Body of pancreas (tissue), 4 donors: ENCODE results near the gene ENPP3. TPM values are rescaled to one million over a fixed set of nuclear protein-coding genes. Genes with fewer than 3 reads are reported as not detected.

Experiments used
- ATAC-seq: fragments of 150-250 bp; one replicate; pipeline ENCODE4 v1.9.1; 2016
- DNase-seq, 4 donors: peaks; one replicate each; pipeline ENCODE4 v3.0.0-alpha.2; 2019
- H3K27ac ChIP-seq, 4 donors: fragments of 200-600 bp; sonication (generic); 1 replicate in 3 of 4; 2 replicates in 1 of 4; pipeline versions ENCODE4 v1.5.1 to v1.6.1; 2016 to 2019; ENCODE audit warnings: mild to moderate bottlenecking in 1 of 4, mixed read lengths in 1 of 4, moderate library complexity in 1 of 4
- H3K27me3 ChIP-seq, 2 donors: fragments of 200-600 bp; sonication (generic); one replicate each; pipeline ENCODE4 v1.6.0; 2016; ENCODE audit warnings: mild to moderate bottlenecking in 1 of 2
- H3K36me3 ChIP-seq, 2 donors: fragments of 200-600 bp; sonication (generic); replicated peaks in 1 of 2; 2 replicates each; pipeline ENCODE4 v1.5.1; 2016; ENCODE audit warnings: low read depth in 2 of 2; ENCODE audit not compliant: insufficient read depth in 1 of 2
- H3K4me1 ChIP-seq: fragments of 200-600 bp; sonication (generic); one replicate; pipeline ENCODE4 v1.6.0; 2016
- H3K4me3 ChIP-seq, 2 donors: fragments of 200-600 bp; sonication (generic); 1 replicate in 1 of 2; 2 replicates in 1 of 2; pipeline ENCODE4 v1.5.1; 2016 to 2019
- H3K9me3 ChIP-seq, 3 donors: fragments of 200-600 bp; sonication (generic); 1 replicate in 2 of 3; 2 replicates in 1 of 3; pipeline ENCODE4 v1.5.1; 2016
- CTCF ChIP-seq, 7 experiments: fragments of 450-650 bp in 4 of 7; fragments of 200-600 bp in 3 of 7; sonication (generic) in 3 of 7; IDR thresholded peaks; one replicate each; pipeline ENCODE4 v1.5.1; 2016 to 2019; ENCODE audit warnings: antibody characterized with exemption in 7 of 7
- POLR2A ChIP-seq, 3 donors: fragments of 450-650 bp; IDR thresholded peaks; one replicate each; pipeline ENCODE4 v1.6.1; 2016; ENCODE audit warnings: antibody characterized with exemption in 3 of 3, mild to moderate bottlenecking in 2 of 3
- WGBS, 2 donors: methylation state at CpG; one replicate each; pipeline ENCODE4 v1.1.5; 2017; 5-methylcytosine and 5-hydroxymethylcytosine counted together
- intact Hi-C: fragments of 100-400 bp; cut with DNase I; formaldehyde crosslinking; loops from one replicate; pipeline ENCODE4 v1.15.1; 2023
- total RNA-seq, 2 donors: library from RNA; depleted of rRNA; stranded (reverse); fragments of >200 nt; gene quantifications; one replicate each; pipeline ENCODE4 v1.1.0, GENCODE V29; 2016

The ENPP3 gene
- total RNA-seq, 2 donors from 2014 or later: 0.26 TPM; not detected in 1

DNA sequence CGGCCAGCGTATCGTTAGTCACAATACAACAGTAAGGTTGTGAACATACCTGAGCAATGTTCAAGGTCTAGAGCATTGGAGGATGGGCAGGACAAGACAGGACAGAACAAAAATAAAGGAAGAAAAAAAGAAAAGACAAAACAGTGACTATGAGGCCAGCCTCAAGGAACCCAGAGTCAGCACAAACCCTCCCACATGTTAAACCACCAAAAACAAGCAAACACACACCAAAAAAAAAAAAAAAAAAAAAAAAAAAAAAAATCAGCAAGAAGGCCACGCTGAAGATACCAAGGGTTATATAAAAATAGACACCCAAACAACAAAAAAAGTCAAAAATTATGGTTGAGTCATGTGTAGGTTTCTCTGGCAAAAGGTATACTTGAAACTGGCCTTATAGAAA, 21.8 kb upstream of the ENPP3 start:
- ATAC-seq: no peak
- Histone ChIP-seq H3K9me3 (no peaks in the 10 kb centered on the region), H3K4me3 (no peak overlapping the region), H3K27ac (no peak overlapping the region), H3K4me1 (no peaks in the 10 kb centered on the region), H3K27me3 (no peaks in the 10 kb centered on the region), H3K36me3 (peaks cover 8 to 33% of the 10 kb centered on the region in 2 donors)
- WGBS, 2 donors: 92 to 96% methylated on average over 4 of the region's 4 CpGs
- TF ChIP-seq CTCF (IDR thresholded peaks at IDR 0.05) (no peak), POLR2A (IDR thresholded peaks at IDR 0.05) (no peak)
- DNase-seq: no peak
- intact Hi-C loops: no loop called here

- DNase-seq (peak; percentile 97 to 98 (median 97)), ATAC-seq (peak; percentile 99)
- H3K4me3 ChIP-seq: peak within 1 kb of the TSS; percentile 83 to 93
- peaks cover 14% of the 10 kb centered on the region for H3K4me1 ChIP-seq
- intact Hi-C loops: no loop called here
- peak; percentile 85 to 99 (median 98) for TF ChIP-seq CTCF (IDR thresholded peaks at IDR 0.05)
- peak; percentile 32 to 85 (median 81) for TF ChIP-seq POLR2A (IDR thresholded peaks at IDR 0.05)
- 0 to 1% methylated on average over 17 to 52 of the region's 53 CpGs for WGBS, 2 donors
- peak within 1 kb of the TSS; percentile 25 to 87 (median 76) for H3K27ac ChIP-seq
- H3K9me3 ChIP-seq: no peaks in the 10 kb centered on the region
- no peaks in the 10 kb centered on the region for H3K27me3 ChIP-seq
- H3K36me3 ChIP-seq: peaks cover 0 to 13% of the 10 kb centered on the region in 2 donors
Measured at GRCh38 chr6:131627724-131628682, 9.1 kb upstream of the ENPP3 start, which contains the start of gene MED23. TSS of gene MED23 (minus strand) at chr6:131628242. CDS start at chr6:131628049, 193 bp downstream.

GRCh38 chr6:131628726-131629125, 8.4 kb upstream of the ENPP3 start:
- peak overlapping the region in 1 of 4 donors; percentile 87 for H3K27ac ChIP-seq
- no peak for DNase-seq
- WGBS, 2 donors: 24 to 34% methylated on average over 1 of the region's 1 CpG

GRCh38 chr6:131629651-131630050, 7.5 kb upstream of the ENPP3 start:
- Histone ChIP-seq H3K36me3 (peaks cover 0 to 1% of the 10 kb centered on the region in 2 donors), H3K4me1 (peaks cover 14% of the 10 kb centered on the region), H3K4me3 (no peak overlapping the region), H3K27me3 (no peaks in the 10 kb centered on the region), H3K27ac (no peak overlapping the region), H3K9me3 (no peaks in the 10 kb centered on the region)
- DNase-seq: no peak
- TF ChIP-seq POLR2A (IDR thresholded peaks at IDR 0.05) (no peak), CTCF (IDR thresholded peaks at IDR 0.05) (no peak)
- intact Hi-C loops: no loop called here
- ATAC-seq: no peak
- 68 to 70% methylated on average over 2 of the region's 2 CpGs for WGBS, 2 donors

More at GRCh38 chr6:131628726-131629125, 8.4 kb upstream of the ENPP3 start:
- Histone ChIP-seq H3K36me3 (peaks cover 0 to 8% of the 10 kb centered on the region in 2 donors), H3K9me3 (no peaks in the 10 kb centered on the region), H3K27me3 (no peaks in the 10 kb centered on the region), H3K4me1 (peaks cover 14% of the 10 kb centered on the region), H3K4me3 (no peak overlapping the region)
- intact Hi-C loops: no loop called here
- no peak for ATAC-seq
- TF ChIP-seq POLR2A (IDR thresholded peaks at IDR 0.05): no peak
- TF ChIP-seq CTCF (IDR thresholded peaks at IDR 0.05): no peak
